ENCODE results near the gene GNAI1. TPM values are rescaled to one million over a fixed set of nuclear protein-coding genes. Genes with fewer than 3 reads are reported as not detected.

GNAI1 gene
- total RNA-seq, 2 donors from 2014 or later: not detected

DNA sequence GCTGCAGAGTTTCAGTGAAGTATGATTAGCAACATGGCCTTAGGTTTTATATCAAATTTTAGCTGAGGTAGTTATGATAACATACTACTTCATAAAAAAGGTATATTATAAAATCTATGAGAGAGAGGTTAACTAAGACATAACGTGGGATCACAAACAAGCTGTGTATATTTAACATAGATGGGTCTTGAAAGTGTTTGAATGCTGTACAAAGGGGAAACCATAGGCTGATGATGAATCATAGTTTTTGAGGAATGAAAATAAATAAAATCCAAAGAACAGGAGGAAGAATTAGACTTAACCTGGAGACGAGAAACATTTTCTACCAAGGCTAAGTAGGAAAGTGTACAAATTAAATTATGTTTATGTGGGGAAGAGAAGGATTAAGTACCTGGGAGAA, 119.0 kb downstream of the GNAI1 start:
- Mint-ChIP-seq H3K9me3 (peaks cover 21% of the 10 kb centered on the region), H3K27me3 (no peaks in the 10 kb centered on the region), H3K36me3 (ENCODE audit: low read depth) (no peaks in the 10 kb centered on the region), H3K4me1 (no peaks in the 10 kb centered on the region), H3K27ac (no peak overlapping the region), H3K4me3 (no peak overlapping the region)
- ATAC-seq (replicated peaks): no peak

- no peak overlapping the region for H3K27ac Mint-ChIP-seq
- H3K4me3 Mint-ChIP-seq: no peak overlapping the region
- H3K27me3 Mint-ChIP-seq: no peaks in the 10 kb centered on the region
- no peak for ATAC-seq (replicated peaks)
- no peaks in the 10 kb centered on the region for H3K4me1 Mint-ChIP-seq
- peaks cover 21% of the 10 kb centered on the region for H3K9me3 Mint-ChIP-seq
- H3K36me3 Mint-ChIP-seq (ENCODE audit: low read depth): no peaks in the 10 kb centered on the region
These were observed 121.0 kb downstream of the GNAI1 start for GRCh38 chr7:80255656-80256055.

GRCh38 chr7:80257756-80258155, 123.1 kb downstream of the GNAI1 start:
- Mint-ChIP-seq H3K27me3 (no peaks in the 10 kb centered on the region), H3K36me3 (ENCODE audit: low read depth) (no peaks in the 10 kb centered on the region), H3K4me1 (no peaks in the 10 kb centered on the region), H3K9me3 (peaks cover 19% of the 10 kb centered on the region), H3K4me3 (no peak overlapping the region), H3K27ac (no peak overlapping the region)
- no peak for ATAC-seq (replicated peaks)

DNA sequence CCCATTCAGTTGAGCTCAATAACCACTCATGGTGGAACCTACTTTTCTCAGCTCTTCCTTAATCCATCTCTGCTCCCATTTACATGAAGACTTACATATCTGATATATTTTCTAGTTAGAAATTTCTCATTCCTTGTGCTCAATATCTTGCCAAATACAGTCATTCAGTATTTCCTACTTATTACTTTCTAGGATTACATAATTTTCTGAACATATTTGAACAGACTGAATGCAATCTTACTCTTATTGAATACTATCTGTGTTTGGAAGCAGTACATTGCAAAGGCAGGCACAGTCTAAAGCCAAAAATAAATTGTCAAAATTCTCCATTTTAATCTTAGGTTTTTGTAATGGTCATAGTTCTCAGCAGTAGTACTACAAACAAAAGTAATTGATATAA, 126.0 kb downstream of the GNAI1 start:
- no peaks in the 10 kb centered on the region for H3K27me3 Mint-ChIP-seq
- H3K4me3 Mint-ChIP-seq: no peak overlapping the region
- H3K36me3 Mint-ChIP-seq (ENCODE audit: low read depth): no peaks in the 10 kb centered on the region
- H3K27ac Mint-ChIP-seq: no peak overlapping the region
- H3K9me3 Mint-ChIP-seq: peaks cover 16% of the 10 kb centered on the region
- no peaks in the 10 kb centered on the region for H3K4me1 Mint-ChIP-seq
- ATAC-seq (replicated peaks): no peak

- Mint-ChIP-seq H3K27me3 (no peaks in the 10 kb centered on the region), H3K9me3 (peaks cover 11% of the 10 kb centered on the region), H3K36me3 (ENCODE audit: low read depth) (no peaks in the 10 kb centered on the region), H3K27ac (no peak overlapping the region), H3K4me1 (no peaks in the 10 kb centered on the region), H3K4me3 (no peak overlapping the region)
- ATAC-seq (replicated peaks): no peak
These were observed 128.7 kb downstream of the GNAI1 start for GRCh38 chr7:80263333-80263732.

DNA sequence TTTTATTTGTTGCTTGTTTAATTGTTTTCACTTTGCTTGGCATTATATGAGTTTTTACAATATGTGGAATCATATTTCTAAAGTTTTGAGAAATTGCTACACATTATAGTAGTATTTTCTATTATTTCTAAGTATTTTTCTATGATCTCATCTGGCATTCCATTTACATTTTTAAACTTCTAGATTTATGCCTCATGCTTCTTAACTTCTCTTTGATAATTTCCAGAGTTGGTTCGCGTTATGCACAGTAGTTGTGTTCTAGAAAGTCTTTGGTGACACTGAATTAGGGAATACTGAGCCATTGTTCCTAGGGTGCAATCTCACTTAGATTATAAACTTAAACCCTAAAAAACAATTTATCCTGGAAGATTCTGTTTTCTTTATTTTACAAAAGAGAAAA, 129.2 kb downstream of the GNAI1 start:
- H3K27me3 Mint-ChIP-seq: no peaks in the 10 kb centered on the region
- no peaks in the 10 kb centered on the region for H3K4me1 Mint-ChIP-seq
- no peaks in the 10 kb centered on the region for H3K36me3 Mint-ChIP-seq (ENCODE audit: low read depth)

DNA sequence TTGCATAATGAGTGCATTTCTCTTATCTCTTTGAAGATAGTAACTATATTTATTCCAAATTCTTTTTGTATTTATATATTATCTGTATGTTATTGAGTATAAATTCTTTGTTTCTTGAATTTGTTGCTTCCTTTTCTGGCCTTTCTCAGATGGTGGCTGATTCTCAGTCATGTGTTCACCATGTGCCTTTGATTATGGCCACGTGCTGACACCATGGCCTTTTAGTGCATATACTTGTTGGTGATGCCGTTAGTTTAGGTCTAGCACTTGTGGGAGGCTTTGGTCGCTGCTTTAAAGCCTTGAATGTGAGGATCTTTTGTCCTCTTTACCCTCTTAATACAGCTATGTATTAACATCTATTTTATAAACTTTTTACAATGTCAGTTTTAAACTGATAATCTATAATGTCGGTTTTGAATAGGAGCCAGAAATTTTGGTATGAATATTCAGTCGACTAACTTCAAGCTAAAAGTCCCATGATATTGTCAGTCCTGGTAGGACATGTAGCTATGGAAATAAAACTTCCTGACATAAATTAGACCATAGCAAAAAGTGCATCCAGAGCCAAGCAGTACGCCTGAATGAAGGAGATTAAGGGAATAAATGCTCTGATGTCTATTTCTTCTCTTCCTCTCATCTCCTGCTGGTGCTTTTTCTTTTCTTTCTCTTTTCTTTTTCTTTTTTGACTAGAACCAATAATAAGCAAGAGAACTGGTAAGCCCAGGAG, 130.3 kb downstream of the GNAI1 start:
- H3K4me3 Mint-ChIP-seq: no peak overlapping the region
- peaks cover 12% of the 10 kb centered on the region for H3K9me3 Mint-ChIP-seq
- H3K27me3 Mint-ChIP-seq: no peaks in the 10 kb centered on the region
- no peaks in the 10 kb centered on the region for H3K36me3 Mint-ChIP-seq (ENCODE audit: low read depth)
- ATAC-seq (replicated peaks): no peak
- no peak overlapping the region for H3K27ac Mint-ChIP-seq
- no peaks in the 10 kb centered on the region for H3K4me1 Mint-ChIP-seq

More for the DNA sequence above, 129.2 kb downstream of the GNAI1 start:
- Mint-ChIP-seq H3K9me3 (peaks cover 13% of the 10 kb centered on the region), H3K4me3 (no peak overlapping the region), H3K27ac (no peak overlapping the region)
- no peak for ATAC-seq (replicated peaks)

DNA sequence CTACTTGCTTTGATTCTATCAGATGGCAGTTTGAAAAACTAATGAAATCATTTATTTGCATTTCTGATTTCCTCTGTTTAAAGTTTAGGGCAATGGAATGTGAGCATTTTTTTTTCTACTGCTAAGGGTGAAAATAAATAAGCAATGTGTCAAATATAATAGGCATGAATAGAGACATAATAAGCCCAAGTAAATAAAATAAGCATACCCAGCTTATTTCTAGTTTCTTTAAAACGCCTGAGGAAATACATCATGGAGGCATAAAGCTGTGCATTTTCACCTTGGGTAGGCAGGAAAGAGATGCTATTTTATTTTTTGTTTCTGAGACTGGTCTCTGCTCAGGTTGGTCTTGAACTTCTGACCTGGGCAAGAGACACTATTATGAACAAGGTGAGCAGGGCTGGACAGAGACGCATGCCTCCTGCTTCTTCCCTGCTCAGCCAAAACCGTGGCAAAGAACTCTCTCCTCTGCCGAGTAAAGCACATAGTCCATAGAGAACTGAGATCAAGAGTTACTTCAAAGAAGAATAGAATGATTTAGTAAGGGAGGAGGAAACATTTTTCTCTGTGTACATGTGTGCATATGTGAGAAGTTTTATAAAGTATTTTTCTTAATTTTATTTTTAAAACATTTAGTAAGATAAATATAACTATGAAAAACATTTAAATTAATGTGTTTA, 138.1 kb downstream of the GNAI1 start:
- Mint-ChIP-seq H3K27ac (no peak overlapping the region), H3K4me3 (no peak overlapping the region)

DNA sequence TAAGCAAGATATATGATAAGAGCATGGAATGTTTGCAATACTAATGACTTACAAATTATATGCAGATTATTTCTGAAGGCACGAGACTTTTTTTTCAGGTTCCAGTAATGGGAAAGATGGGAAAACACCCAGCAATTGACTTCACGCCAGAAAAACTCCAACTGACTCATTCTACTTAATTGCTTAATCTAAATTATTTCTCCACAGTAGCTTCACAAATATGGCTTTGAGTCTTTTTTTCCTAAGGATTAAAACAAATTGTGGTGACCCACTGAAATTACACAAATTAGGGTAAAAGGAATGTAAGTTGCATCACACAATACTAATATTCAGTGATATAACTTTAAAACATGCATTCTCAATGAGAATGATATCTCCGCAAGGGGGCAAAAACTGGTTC, 138.7 kb downstream of the GNAI1 start:
- Mint-ChIP-seq H3K27me3 (no peaks in the 10 kb centered on the region), H3K27ac (no peak overlapping the region), H3K9me3 (peaks cover 9% of the 10 kb centered on the region), H3K4me3 (no peak overlapping the region), H3K4me1 (no peaks in the 10 kb centered on the region), H3K36me3 (ENCODE audit: low read depth) (no peaks in the 10 kb centered on the region)
- no peak for ATAC-seq (replicated peaks)

More for the DNA sequence above, 138.1 kb downstream of the GNAI1 start:
- Mint-ChIP-seq H3K27me3 (no peaks in the 10 kb centered on the region), H3K4me1 (no peaks in the 10 kb centered on the region), H3K9me3 (peaks cover 9% of the 10 kb centered on the region), H3K36me3 (ENCODE audit: low read depth) (no peaks in the 10 kb centered on the region)
- ATAC-seq (replicated peaks): no peak

DNA sequence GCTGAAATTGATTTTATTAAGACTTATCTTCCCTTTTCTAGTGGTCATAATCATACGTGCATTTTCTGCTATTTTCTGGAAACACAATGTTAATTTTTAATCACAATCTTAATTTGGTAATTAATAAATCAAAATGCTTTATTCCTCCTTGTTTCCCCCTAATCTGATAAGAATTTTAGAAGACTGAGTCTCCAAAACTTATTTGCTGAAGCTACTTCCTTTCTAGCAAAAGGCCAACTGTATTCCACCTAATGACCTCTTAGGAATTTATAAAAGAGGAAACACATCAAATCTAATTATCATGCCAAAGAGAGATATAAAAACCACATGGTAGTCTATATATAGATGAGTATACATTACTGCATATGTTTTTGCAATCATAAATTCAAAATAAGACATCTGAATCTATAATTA, 140.6 kb downstream of the GNAI1 start:
- H3K4me3 Mint-ChIP-seq: no peak overlapping the region
- H3K27me3 Mint-ChIP-seq: no peaks in the 10 kb centered on the region
- no peaks in the 10 kb centered on the region for H3K9me3 Mint-ChIP-seq
- no peaks in the 10 kb centered on the region for H3K36me3 Mint-ChIP-seq (ENCODE audit: low read depth)
- ATAC-seq (replicated peaks): no peak
- H3K4me1 Mint-ChIP-seq: no peaks in the 10 kb centered on the region
- no peak overlapping the region for H3K27ac Mint-ChIP-seq

Data from activated T-helper 17 cell treated with anti-CD3 and anti-CD28 coated beads, Interleukin-2, amount 50 U/mL, for 72 hours (primary cell).